Heart left ventricle (tissue), 16 donors: ENCODE results near the gene CYTIP. TPM values are rescaled to one million over a fixed set of nuclear protein-coding genes. Genes with fewer than 3 reads are reported as not detected.

Experiments used
- ATAC-seq, 4 donors: fragments of 200-7000 bp; cut with Tn5 transposase; one replicate each; pipeline ENCODE4 v1.9.1; 2020 to 2022; ENCODE audit warnings: moderate library complexity in 4 of 4, mild to moderate bottlenecking in 3 of 4, moderate number of reproducible peaks in 1 of 4
- DNase-seq, 5 donors: peaks; one replicate each; pipeline ENCODE4 v3.0.0-alpha.2; 2020
- H3K27ac ChIP-seq, 12 donors: fragments of 200-600 bp; sonication (generic) in 4 of 12; one replicate each; pipeline versions ENCODE4 v1.5.0 to v1.8.0; 2016 to 2022; ENCODE audit warnings: mild to moderate bottlenecking in 2 of 12
- H3K27me3 ChIP-seq, 9 donors: fragments of 200-600 bp; sonication (generic) in 2 of 9; one replicate each; pipeline versions ENCODE4 v1.5.1 to v1.8.0; 2016 to 2022; ENCODE audit warnings: mild to moderate bottlenecking in 3 of 9
- H3K36me3 ChIP-seq, 9 donors: fragments of 200-600 bp; sonication (generic) in 2 of 9; one replicate each; pipeline versions ENCODE4 v1.5.0 to v1.8.0; 2018 to 2022; ENCODE audit warnings: mild to moderate bottlenecking in 2 of 9
- H3K4me1 ChIP-seq, 12 donors: fragments of 200-600 bp; sonication (generic) in 4 of 12; one replicate each; pipeline versions ENCODE4 v1.5.0 to v1.8.0; 2016 to 2022; ENCODE audit warnings: mild to moderate bottlenecking in 3 of 12
- H3K4me3 ChIP-seq, 12 donors: fragments of 200-600 bp; sonication (generic) in 4 of 12; one replicate each; pipeline versions ENCODE4 v1.5.0 to v1.8.0; 2017 to 2022; ENCODE audit warnings: mild to moderate bottlenecking in 9 of 12, moderate library complexity in 4 of 12
- H3K9me3 ChIP-seq, 12 donors: fragments of 200-600 bp; sonication (generic) in 4 of 12; one replicate each; pipeline versions ENCODE4 v1.5.0 to v1.8.0; 2016 to 2022; ENCODE audit warnings: mild to moderate bottlenecking in 1 of 12
- POLR2A ChIP-seq, 2 donors: fragments of 450-650 bp; IDR thresholded peaks; one replicate each; pipeline ENCODE4 v1.6.1; 2017; ENCODE audit warnings: antibody characterized with exemption in 2 of 2, mild to moderate bottlenecking in 2 of 2, moderate library complexity in 2 of 2
- WGBS, 4 donors: extraction: QIAGEN DNeasy Blood & Tissue Kit in 2 of 4; methylation state at CpG; one replicate each; pipeline versions ENCODE4 v1.1.5 to v1.1.7; 2013 to 2018; 5-methylcytosine and 5-hydroxymethylcytosine counted together
- intact Hi-C, 10 donors: fragments of 100-400 bp; cut with DNase I; formaldehyde crosslinking; loops; one replicate each; pipeline versions ENCODE4 v1.11.1 to v1.14.2; 2022
- polyA plus RNA-seq, 2 donors: library from polyadenylated mRNA; stranded (reverse); fragments of 200-250 nt; gene quantifications; one replicate each; pipeline ENCODE4 v1.2.3, GENCODE V29; 2013
- total RNA-seq, 9 donors: library from RNA; depleted of rRNA in 2 of 9; stranded (reverse); fragments of >200 nt in 2 of 9; fragmentation: NEBNext Ultra II Directional in 3 of 9; extraction: Animal tissue kit (Norgen Biotek cat#: 25700) in 3 of 9; gene quantifications; one replicate each; pipeline versions ENCODE4 v1.1.0 to v1.2.4, GENCODE V29; 2016 to 2023
- TF ChIP-seq, protein P1 (sequence below), 12 donors: fragments of 200-600 bp; sonication (generic) in 4 of 12; IDR thresholded peaks; one replicate each; pipeline versions ENCODE4 v1.5.0 to v1.8.0; 2018 to 2022; ENCODE audit warnings: antibody characterized with exemption in 12 of 12, mild to moderate bottlenecking in 5 of 12
- donor health status: ischemic (EF 13 %, LVEDD 7.1; RV severe dilation, severe dysfunction).
- donor health status: healthy with polysubstance abuse.
- donor health status: DM: no; HTN: yes; CAD: no.
- donor health status: DM: no; HTN: no; CAD: no.
- donor health status: ischemic (EF 25% LVEDD 6.9; RV normal size, moderate dysfunction).
- donor health status: ischemic (EF 25% LVEDD 5.7; RV mildly dilated, moderate dysfunction).
- donor health status: healthy.
- donor health status: DM: yes; HTN: yes; CAD: no.
- donor health status: ischemic (EF 35%, LVEDD 5.7; RV mildly dilated, moderate dysfunction).
- donor health status: nonischemic (EF 11% LVEDD 7.7; RV severe dilation, severe dysfunction).
- donor health status: DM: yes; HTN: yes; CAD: no.
- donor health status: PGD.
- donor health status: ischemic (EF 29% LVEDD 5.4; RV normal size, mild dysfunction).
- donor health status: nonischemic (EF 23%, LVEDD 6.1; RV moderate dilation, normal function).

Gene CYTIP
- total and polyA plus RNA-seq, 11 donors = 0.38 to 12.0 (median 1.4) TPM

DNA sequence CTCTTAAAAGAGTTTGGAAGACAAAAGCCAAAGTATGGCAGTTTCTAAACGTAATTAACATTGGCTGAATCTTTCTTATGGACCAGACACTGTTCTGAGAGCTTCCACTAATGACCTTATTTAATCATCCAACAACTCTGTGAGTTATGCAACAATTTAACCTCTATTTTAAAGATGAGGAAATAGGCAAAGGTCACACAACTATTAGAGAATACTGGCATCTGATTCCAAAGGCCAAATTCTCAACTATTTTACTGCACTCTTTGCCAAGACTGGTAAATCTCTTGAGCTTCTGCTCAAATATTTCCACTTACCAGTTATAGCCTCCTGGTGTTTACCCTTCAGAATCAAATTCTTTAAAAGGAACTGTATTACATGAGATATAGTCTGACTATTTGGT lies 76.2 kb downstream of the CYTIP start:
- Histone ChIP-seq H3K9me3 (no peaks in the 10 kb centered on the region), H3K36me3 (no peaks in the 10 kb centered on the region), H3K4me3 (no peak overlapping the region), H3K27me3 (no peaks in the 10 kb centered on the region), H3K4me1 (peaks cover 0 to 7% (median 0%) of the 10 kb centered on the region in 12 donors), H3K27ac (no peak overlapping the region)
- TF ChIP-seq, protein P1, sequence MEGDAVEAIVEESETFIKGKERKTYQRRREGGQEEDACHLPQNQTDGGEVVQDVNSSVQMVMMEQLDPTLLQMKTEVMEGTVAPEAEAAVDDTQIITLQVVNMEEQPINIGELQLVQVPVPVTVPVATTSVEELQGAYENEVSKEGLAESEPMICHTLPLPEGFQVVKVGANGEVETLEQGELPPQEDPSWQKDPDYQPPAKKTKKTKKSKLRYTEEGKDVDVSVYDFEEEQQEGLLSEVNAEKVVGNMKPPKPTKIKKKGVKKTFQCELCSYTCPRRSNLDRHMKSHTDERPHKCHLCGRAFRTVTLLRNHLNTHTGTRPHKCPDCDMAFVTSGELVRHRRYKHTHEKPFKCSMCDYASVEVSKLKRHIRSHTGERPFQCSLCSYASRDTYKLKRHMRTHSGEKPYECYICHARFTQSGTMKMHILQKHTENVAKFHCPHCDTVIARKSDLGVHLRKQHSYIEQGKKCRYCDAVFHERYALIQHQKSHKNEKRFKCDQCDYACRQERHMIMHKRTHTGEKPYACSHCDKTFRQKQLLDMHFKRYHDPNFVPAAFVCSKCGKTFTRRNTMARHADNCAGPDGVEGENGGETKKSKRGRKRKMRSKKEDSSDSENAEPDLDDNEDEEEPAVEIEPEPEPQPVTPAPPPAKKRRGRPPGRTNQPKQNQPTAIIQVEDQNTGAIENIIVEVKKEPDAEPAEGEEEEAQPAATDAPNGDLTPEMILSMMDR (IDR thresholded peaks at IDR 0.05) = no peak
- no peak for TF ChIP-seq POLR2A (IDR thresholded peaks at IDR 0.05)
- ATAC-seq (no peak), DNase-seq (no peak)
- 33 to 69% (median 50%) methylated on average over 1 of the region's 1 CpG for whole genome bisulfite sequencing, 4 donors
- intact Hi-C loops = no loop called here

Other genes with a start within 250 kb of the CYTIP start
- 1 to 10 TPM in 1 of 9 donors, under 1 TPM in 7, not detected in 1; 0.04 to 1.0 (median 0.21) TPM for gene GALNT5, start 186.4 kb downstream of the CYTIP start, total RNA-seq
- under 1 TPM; 0.04 TPM for gene GALNT5, start 186.4 kb downstream of the CYTIP start, polyA plus RNA-seq
- gene ERMN, start 118.3 kb downstream of the CYTIP start, total RNA-seq = 1 to 10 TPM in 1 of 9 donors, under 1 TPM in 3, not detected in 5; 0.05 to 1.1 (median 0.14) TPM
- gene ERMN, start 118.3 kb downstream of the CYTIP start, polyA plus RNA-seq = under 1 TPM in 1 of 2 donors, not detected in 1; 0.08 TPM
- gene ACVR1C, start 184.8 kb upstream of the CYTIP start, total RNA-seq = 1 to 10 TPM in 1 of 9 donors, under 1 TPM in 8; 0.09 to 7.3 (median 0.20) TPM
- gene ACVR1C, start 184.8 kb upstream of the CYTIP start, polyA plus RNA-seq = under 1 TPM; 0.08 to 0.21 TPM